ENCODE data around the gene CST8. TPM values are rescaled to one million over a fixed set of nuclear protein-coding genes. Genes with fewer than 3 reads are reported as not detected.

Gene CST8
- total RNA-seq, 1 experiment from 2014 or later = not detected

DNA sequence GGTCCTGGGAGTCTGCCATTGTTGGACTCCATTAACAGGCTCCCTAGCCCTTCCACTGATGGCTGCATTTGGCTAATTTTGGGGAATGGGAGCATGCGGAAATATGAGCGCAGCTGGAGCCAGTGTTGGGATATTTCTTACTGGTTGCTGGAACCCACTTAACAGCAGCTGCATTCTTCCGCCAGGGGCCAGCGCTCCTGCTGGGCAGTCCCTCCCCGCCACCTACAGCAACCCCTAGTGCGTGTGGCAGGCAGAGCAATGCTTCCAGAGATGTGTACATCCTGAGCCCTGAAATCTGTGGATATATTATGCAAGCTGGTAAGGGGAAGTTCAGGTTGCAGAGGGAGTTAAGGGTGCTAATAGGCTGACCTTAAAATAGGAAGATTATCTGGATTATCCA is 16.4 kb downstream of the CST8 start:
- no peak overlapping the region for H3K4ac ChIP-seq (ENCODE audit: low read depth, low read length)
- no peaks in the 10 kb centered on the region for H3K9me3 Mint-ChIP-seq
- H2AK5ac ChIP-seq (ENCODE audit: insufficient read length, low read length) = no peak overlapping the region
- H4K20me1 ChIP-seq (ENCODE audit: control insufficient read depth, insufficient read depth, insufficient read length) = no peaks in the 10 kb centered on the region
- peak; percentile 60 for DNase-seq
- H4K5ac ChIP-seq (ENCODE audit: insufficient read length, low read depth, low read length) = no peak overlapping the region
- H3K56ac ChIP-seq (ENCODE audit: insufficient read length, low read depth, low read length) = no peak overlapping the region
- H3K4me1 ChIP-seq (ENCODE audit: insufficient read depth, low read length) = peaks cover 9% of the 10 kb centered on the region; the same call in 1 of the 2 replicates
- H3K23ac ChIP-seq (ENCODE audit: insufficient read length, low read depth, low read length) = no peak overlapping the region
- no peak overlapping the region for H3K9ac ChIP-seq (ENCODE audit: extremely low read depth, insufficient read length, low read length)
- no peaks in the 10 kb centered on the region for H3K23me2 ChIP-seq (ENCODE audit: insufficient read length, low read depth, low read length, poor library complexity, severe bottlenecking)
- H3K79me2 ChIP-seq (ENCODE audit: insufficient read depth, low read length) = no peaks in the 10 kb centered on the region
- no CpG with 5 or more reads among the region's 6 CpGs for WGBS (ENCODE audit: extremely low coverage, insufficient read length, low lambda C conversion rate)
- H3K14ac ChIP-seq (ENCODE audit: insufficient read depth, low read length) = no peak overlapping the region
- H3K27ac ChIP-seq (ENCODE audit: insufficient read length, low read depth, low read length) = no peak overlapping the region
- TF ChIP-seq, protein P1, sequence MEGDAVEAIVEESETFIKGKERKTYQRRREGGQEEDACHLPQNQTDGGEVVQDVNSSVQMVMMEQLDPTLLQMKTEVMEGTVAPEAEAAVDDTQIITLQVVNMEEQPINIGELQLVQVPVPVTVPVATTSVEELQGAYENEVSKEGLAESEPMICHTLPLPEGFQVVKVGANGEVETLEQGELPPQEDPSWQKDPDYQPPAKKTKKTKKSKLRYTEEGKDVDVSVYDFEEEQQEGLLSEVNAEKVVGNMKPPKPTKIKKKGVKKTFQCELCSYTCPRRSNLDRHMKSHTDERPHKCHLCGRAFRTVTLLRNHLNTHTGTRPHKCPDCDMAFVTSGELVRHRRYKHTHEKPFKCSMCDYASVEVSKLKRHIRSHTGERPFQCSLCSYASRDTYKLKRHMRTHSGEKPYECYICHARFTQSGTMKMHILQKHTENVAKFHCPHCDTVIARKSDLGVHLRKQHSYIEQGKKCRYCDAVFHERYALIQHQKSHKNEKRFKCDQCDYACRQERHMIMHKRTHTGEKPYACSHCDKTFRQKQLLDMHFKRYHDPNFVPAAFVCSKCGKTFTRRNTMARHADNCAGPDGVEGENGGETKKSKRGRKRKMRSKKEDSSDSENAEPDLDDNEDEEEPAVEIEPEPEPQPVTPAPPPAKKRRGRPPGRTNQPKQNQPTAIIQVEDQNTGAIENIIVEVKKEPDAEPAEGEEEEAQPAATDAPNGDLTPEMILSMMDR (conservative IDR thresholded peaks at IDR 0.05) = peak; percentile 46; the same call in 2 of the 3 replicates
- H3K27ac Mint-ChIP-seq = no peak overlapping the region
- no peak overlapping the region for H2AFZ ChIP-seq (ENCODE audit: low read length)
- H3K4me3 Mint-ChIP-seq = no peak overlapping the region
- no peak overlapping the region for H2BK15ac ChIP-seq (ENCODE audit: low read depth, low read length)
- H3K79me1 ChIP-seq (ENCODE audit: insufficient read depth, low read depth, low read length, poor library complexity, severe bottlenecking) = no peaks in the 10 kb centered on the region
- H3K18ac ChIP-seq (ENCODE audit: insufficient read length, low read depth, low read length) = no peak overlapping the region
- H4K8ac ChIP-seq (replicated peaks; ENCODE audit: insufficient read length, low read depth, low read length) = no peak overlapping the region
- peaks cover 37 to 43% of the 10 kb centered on the region in 2 experiments for H3K4me1 Mint-ChIP-seq
- no peak overlapping the region for H2BK120ac ChIP-seq (ENCODE audit: low read depth, low read length, poor library complexity, severe bottlenecking)
- peaks cover 12% of the 10 kb centered on the region for H3K27me3 Mint-ChIP-seq (ENCODE audit: low read depth)
- H3K4me2 ChIP-seq (ENCODE audit: insufficient read depth, insufficient read length, low read length) = no peak overlapping the region
- no peaks in the 10 kb centered on the region for H3K27me3 ChIP-seq (ENCODE audit: insufficient read depth, low read length)
- no peak overlapping the region for H4K91ac ChIP-seq (ENCODE audit: insufficient read length, low read depth, low read length)
- H3T11ph ChIP-seq (ENCODE audit: low read length) = no peak overlapping the region
- H2BK12ac ChIP-seq (ENCODE audit: insufficient read length, low read depth, low read length) = no peak overlapping the region
- H2BK5ac ChIP-seq (ENCODE audit: insufficient read length, low read length) = no peak overlapping the region
- H3K9me3 ChIP-seq (ENCODE audit: control insufficient read depth, low read depth, low read length) = no peaks in the 10 kb centered on the region
- no peak overlapping the region for H2BK20ac ChIP-seq (ENCODE audit: low read depth, low read length, poor library complexity, severe bottlenecking)
- no peaks in the 10 kb centered on the region for H3K36me3 Mint-ChIP-seq (ENCODE audit: insufficient read depth in 1 of 3, low read depth in 3 of 3)
